IMR-90 (cell line): Measurements from ENCODE around the gene TSPAN32. TPM values are rescaled to one million over a fixed set of nuclear protein-coding genes. Genes with fewer than 3 reads are reported as not detected.

Source experiments
- ATAC-seq: fragments of 200-7000 bp; cut with Tn5 transposase; 2 replicates; pipeline ENCODE4 v1.9.1; 2020; ENCODE audit warnings: low read depth, mild to moderate bottlenecking, moderate library complexity
- BruUV-seq: library from RNA; stranded (reverse); fragments of 400-500 nt; replicated peaks from 2 replicates; lab custom pipeline; 2021; lab: Mats Ljungman, UMichigan
- CTCF ChIA-PET: fragments of 300-600 bp; formaldehyde crosslinking; extraction: SDS; loops from one replicate; lab custom pipeline; 2021; ENCODE audit warnings: antibody characterized with exemption; lab: Yijun Ruan, JAX
- POLR2A ChIA-PET: fragments of 300-600 bp; sonication (Branson Sonifier 250); formaldehyde crosslinking; loops from one replicate; lab custom pipeline; 2022; ENCODE audit warnings: antibody characterized with exemption; ENCODE audit not compliant: unreplicated experiment; lab: Charles Lee
- DNase-seq: peaks from one replicate; pipeline ENCODE4 v3.0.0; 2013
- H2AFZ ChIP-seq: replicated peaks from 2 replicates; pipeline ENCODE3; 2013; ENCODE audit warnings: low read length, mild to moderate bottlenecking; ENCODE audit not compliant: poor library complexity
- H2AK5ac ChIP-seq: 2 replicates; pipeline ENCODE4 v1.6.1; 2013; ENCODE audit warnings: low read depth, low read length, inconsistent platforms
- H2AK9ac ChIP-seq: replicated peaks from 2 replicates; pipeline ENCODE3; 2013; ENCODE audit warnings: mild to moderate bottlenecking, low read depth, low read length, moderate library complexity; ENCODE audit not compliant: poor library complexity
- H2BK120ac ChIP-seq: 2 replicates; pipeline ENCODE4 v1.6.1; 2013; ENCODE audit warnings: low read depth, low read length, inconsistent platforms
- H2BK15ac ChIP-seq: 3 replicates; pipeline ENCODE4 v1.6.1; 2013; ENCODE audit warnings: low read depth, low read length, inconsistent platforms
- H2BK20ac ChIP-seq: 2 replicates; pipeline ENCODE4 v1.6.1; 2013; ENCODE audit warnings: low read depth, mild to moderate bottlenecking, inconsistent platforms, low read length, moderate library complexity
- H2BK5ac ChIP-seq: 2 replicates; pipeline ENCODE4 v1.6.1; 2013; ENCODE audit warnings: mild to moderate bottlenecking, low read depth, low read length, inconsistent platforms; ENCODE audit not compliant: poor library complexity, severe bottlenecking
- H3K14ac ChIP-seq: replicated peaks from 2 replicates; pipeline ENCODE4 v1.6.1; 2013; ENCODE audit warnings: low read depth, low read length, inconsistent platforms
- H3K18ac ChIP-seq: 2 replicates; pipeline ENCODE4 v1.6.1; 2013; ENCODE audit warnings: low read depth, low read length, control low read depth
- H3K23ac ChIP-seq: 2 replicates; pipeline ENCODE4 v1.6.1; 2013; ENCODE audit warnings: low read depth, low read length, inconsistent platforms
- H3K27ac ChIP-seq: 2 replicates; pipeline ENCODE4 v1.5.1; 2013; ENCODE audit warnings: mild to moderate bottlenecking, control low read depth, low read length; ENCODE audit not compliant: insufficient read depth
- H3K27me3 ChIP-seq: 2 replicates; pipeline ENCODE4 v1.6.1; 2013; ENCODE audit warnings: low read length; ENCODE audit not compliant: control insufficient read depth, insufficient read depth
- H3K36me3 ChIP-seq: 2 replicates; pipeline ENCODE4 v1.6.1; 2013; ENCODE audit warnings: low read length, mixed read lengths; ENCODE audit not compliant: control insufficient read depth, insufficient read depth
- H3K4ac ChIP-seq: 2 replicates; pipeline ENCODE4 v1.6.1; 2013; ENCODE audit warnings: low read depth, low read length, inconsistent platforms
- H3K4me1 ChIP-seq: 2 replicates; pipeline ENCODE4 v1.6.1; 2013; ENCODE audit warnings: low read length, mixed read lengths; ENCODE audit not compliant: control insufficient read depth, insufficient read depth
- H3K4me2 ChIP-seq: 2 replicates; pipeline ENCODE4 v1.6.1; 2013; ENCODE audit warnings: low read depth, mild to moderate bottlenecking, control low read depth, low read length, moderate library complexity
- H3K4me3 ChIP-seq: 2 replicates; pipeline ENCODE4 v1.5.1; 2013; ENCODE audit warnings: low read depth, mild to moderate bottlenecking, control low read depth, low read length, moderate library complexity; ENCODE audit not compliant: insufficient read depth
- H3K56ac ChIP-seq: 2 replicates; pipeline ENCODE4 v1.6.1; 2013; ENCODE audit warnings: low read length, inconsistent platforms; ENCODE audit not compliant: insufficient read depth; ENCODE audit errors: extremely low read depth
- H3K79me1 ChIP-seq, 2 experiments: 2 replicates each; pipeline ENCODE4 v1.6.1; 2013; ENCODE audit warnings: low read length in 2 of 2, inconsistent platforms in 1 of 2, low read depth in 1 of 2
- H3K9ac ChIP-seq: 2 replicates; pipeline ENCODE4 v1.6.1; 2013; ENCODE audit warnings: low read depth, low read length, control low read depth
- H3K9me1 ChIP-seq: 2 replicates; pipeline ENCODE4 v1.6.1; 2013; ENCODE audit warnings: low read length, inconsistent platforms; ENCODE audit not compliant: insufficient read depth
- H3K9me3 ChIP-seq: 2 replicates; pipeline ENCODE4 v1.6.1; 2013; ENCODE audit warnings: low read length; ENCODE audit not compliant: control insufficient read depth, insufficient read depth
- H4K20me1 ChIP-seq: 2 replicates; pipeline ENCODE4 v1.6.1; 2013; ENCODE audit warnings: low read length, inconsistent platforms; ENCODE audit not compliant: insufficient read depth
- H4K5ac ChIP-seq: 2 replicates; pipeline ENCODE4 v1.6.1; 2013; ENCODE audit warnings: mild to moderate bottlenecking, low read depth, low read length, control low read depth
- H4K8ac ChIP-seq, 2 experiments: 2 replicates each; pipeline ENCODE4 v1.6.1; 2013; ENCODE audit warnings: low read depth in 2 of 2, low read length in 2 of 2, control low read depth in 1 of 2, inconsistent platforms in 1 of 2
- H4K91ac ChIP-seq: 2 replicates; pipeline ENCODE4 v1.6.1; 2013; ENCODE audit warnings: low read depth, low read length, inconsistent platforms; ENCODE audit not compliant: insufficient read depth
- BHLHE40 ChIP-seq: fragments of 150-350 bp; IDR thresholded peaks from 2 replicates; pipeline ENCODE4 v1.6.1; 2016; ENCODE audit warnings: mild to moderate bottlenecking, low read depth, low read length
- CEBPB ChIP-seq: IDR thresholded peaks from 2 replicates; pipeline ENCODE4 v1.6.1; 2012; ENCODE audit warnings: low read depth, low read length, improper control_type of control experiment
- CHD1 ChIP-seq: IDR thresholded peaks from 2 replicates; pipeline ENCODE4 v1.6.1; 2012; ENCODE audit warnings: low read depth, low read length, improper control_type of control experiment
- FOS ChIP-seq: fragments of 150-350 bp; IDR thresholded peaks from 2 replicates; pipeline ENCODE4 v1.6.1; 2016; ENCODE audit warnings: low read depth, low read length
- MAFK ChIP-seq: IDR thresholded peaks from 2 replicates; pipeline ENCODE4 v1.6.1; 2012; ENCODE audit warnings: low read depth, low read length, improper control_type of control experiment
- MAZ ChIP-seq: IDR thresholded peaks from 2 replicates; pipeline ENCODE4 v1.6.1; 2012; ENCODE audit warnings: low read depth, mild to moderate bottlenecking, low read length, improper control_type of control experiment, moderate library complexity, borderline replicate concordance
- MXI1 ChIP-seq: IDR thresholded peaks from 2 replicates; pipeline ENCODE4 v1.6.1; 2012; ENCODE audit warnings: low read depth, mild to moderate bottlenecking, low read length, moderate library complexity, borderline replicate concordance
- NFE2L2 ChIP-seq: fragments of 150-350 bp; IDR thresholded peaks from 2 replicates; pipeline ENCODE4 v1.6.1; 2016; ENCODE audit warnings: low read depth, mild to moderate bottlenecking, low read length
- POLR2A ChIP-seq: IDR thresholded peaks from 2 replicates; pipeline ENCODE4 v1.6.1; 2012; ENCODE audit warnings: mild to moderate bottlenecking, low read depth, low read length
- RCOR1 ChIP-seq: IDR thresholded peaks from 2 replicates; pipeline ENCODE4 v1.6.1; 2012; ENCODE audit warnings: mild to moderate bottlenecking, low read length, improper control_type of control experiment; ENCODE audit not compliant: insufficient replicate concordance
- RFX5 ChIP-seq: IDR thresholded peaks from 2 replicates; pipeline ENCODE4 v1.8.0; 2012; ENCODE audit warnings: low read depth, mild to moderate bottlenecking, low read length, moderate library complexity
- SMC3 ChIP-seq: fragments of 150-350 bp; IDR thresholded peaks from 2 replicates; pipeline ENCODE4 v1.6.1; 2016; ENCODE audit warnings: low read depth, mild to moderate bottlenecking, antibody characterized with exemption, low read length, moderate library complexity
- WGBS, 2 experiments: methylation state at CpG; one replicate each; pipeline versions ENCODE4 v1.1.5 to v1.1.7; 2013; ENCODE audit warnings: missing lambda C conversion rate in 2 of 2; ENCODE audit not compliant: insufficient read length in 1 of 2; ENCODE audit errors: extremely low coverage in 2 of 2; 5-methylcytosine and 5-hydroxymethylcytosine counted together
- dilution Hi-C: fragments of 300-500 bp; cut with HindIII; formaldehyde crosslinking; loops from one replicate; pipeline ENCODE4 v1.14.3; 2018; ENCODE audit warnings: low sequenced_read_pairs; ENCODE audit not compliant: unreplicated experiment
- in situ Hi-C: fragments of 300-500 bp; cut with MboI; formaldehyde crosslinking; loops from 3 replicates; pipeline ENCODE4 v1.14.3; 2019; ENCODE audit warnings: low sequenced_read_pairs, inconsistent platforms, mixed read lengths
- intact Hi-C: fragments of 100-400 bp; cut with micrococcal nuclease; formaldehyde crosslinking; loops from 2 replicates; pipeline ENCODE4 v1.10.0; 2022
- polyA plus RNA-seq, 3 experiments: library from polyadenylated mRNA; depleted of rRNA; stranded (reverse); fragments of >200 nt; gene quantifications; 2 replicates each; pipeline ENCODE4 v1.2.3, GENCODE V29; 2012; ENCODE audit warnings: low replicate concordance in 1 of 3
- total RNA-seq: library from RNA; depleted of rRNA; stranded (reverse); fragments of >200 nt; gene quantifications from 2 replicates; pipeline ENCODE4 v1.2.3, GENCODE V29; 2012
- TF ChIP-seq, protein P1 (sequence below): fragments of 150-350 bp; IDR thresholded peaks from 2 replicates; pipeline ENCODE4 v1.6.1; 2016; ENCODE audit warnings: low read depth, mild to moderate bottlenecking, low read length, moderate library complexity, borderline replicate concordance
- TF ChIP-seq, protein P2 (sequence below): conservative IDR thresholded peaks from 2 replicates; pipeline ENCODE4 v1.5.1; 2012; ENCODE audit warnings: mild to moderate bottlenecking, low read depth, low read length, improper control_type of control experiment
- TF ChIP-seq, protein P3 (sequence below): fragments of 150-350 bp; IDR thresholded peaks from 2 replicates; pipeline ENCODE4 v1.6.1; 2017; ENCODE audit warnings: mild to moderate bottlenecking, antibody characterized with exemption, low read length, low read depth

The TSPAN32 gene
- total and polyA plus RNA-seq, 2 of the 4 experiments (the other 2 are of a cell fraction), result 0.07 TPM; not detected in 1

DNA sequence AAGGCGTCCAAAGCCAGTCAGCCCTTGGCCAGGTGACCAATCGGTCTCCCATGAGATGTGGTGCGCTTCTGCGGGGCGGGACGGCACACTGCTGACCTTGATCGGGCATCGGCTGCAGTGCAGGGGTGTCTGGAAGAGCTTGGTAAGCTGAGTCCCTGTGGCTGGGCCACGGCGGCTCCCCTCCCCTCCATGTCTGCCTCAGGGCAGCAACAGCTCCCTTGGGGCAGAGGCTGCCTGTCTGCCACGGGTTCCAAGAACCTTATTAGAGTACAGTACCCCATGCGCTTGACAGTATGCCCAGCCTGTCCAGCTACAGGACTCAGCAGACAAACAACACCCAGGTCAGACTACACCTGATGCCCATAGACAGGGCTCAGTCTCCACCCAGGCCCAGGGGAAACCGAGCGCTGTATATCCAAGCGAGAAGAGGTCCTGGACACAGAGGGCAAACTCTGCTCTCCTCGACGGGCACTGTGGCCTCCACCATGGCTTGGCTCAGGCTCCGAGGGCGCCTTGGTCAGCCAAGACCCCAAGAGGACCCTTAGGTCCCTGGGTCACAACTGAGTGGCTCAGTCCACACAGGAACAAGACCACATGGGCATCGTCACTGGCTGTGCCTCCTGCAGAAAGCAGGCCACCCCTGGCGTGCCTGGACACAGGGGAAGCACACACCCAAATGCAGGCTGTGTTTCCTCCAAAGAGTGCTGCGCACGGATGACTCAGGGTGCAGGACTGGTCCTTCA, 18.9 kb downstream of the TSPAN32 start:
- dilution Hi-C loops (no loop called here), intact Hi-C loops (no loop called here), in situ Hi-C loops (no loop called here)
- Histone ChIP-seq H2AK5ac (no peak overlapping the region), H2AFZ (no peak overlapping the region), H2AK9ac (no peak overlapping the region), H3K4me2 (no peak overlapping the region), H3K23ac (no peak overlapping the region), H2BK15ac (no peak overlapping the region), H3K27me3 (peaks cover 14% of the 10 kb centered on the region), H3K27ac (no peak overlapping the region), H3K79me1 (no peaks in the 10 kb centered on the region), H3K4me3 (no peak overlapping the region), H3K14ac (no peak overlapping the region), H3K36me3 (no peaks in the 10 kb centered on the region), H3K56ac (no peak overlapping the region), H3K9me3 (no peaks in the 10 kb centered on the region; the same call in 1 of the 2 replicates), H3K4ac (no peak overlapping the region), H4K91ac (no peak overlapping the region), H3K9ac (no peak overlapping the region), H2BK5ac (no peak overlapping the region), H3K9me1 (no peaks in the 10 kb centered on the region), H4K5ac (no peak overlapping the region), H2BK20ac (no peak overlapping the region), H3K4me1 (no peaks in the 10 kb centered on the region; the same call in 1 of the 2 replicates), H4K20me1 (no peaks in the 10 kb centered on the region), H4K8ac (no peak overlapping the region), H2BK120ac (no peak overlapping the region), H3K18ac (no peak overlapping the region)
- TF ChIP-seq CEBPB, result no peak
- TF ChIP-seq MXI1, result no peak
- TF ChIP-seq, protein P1, sequence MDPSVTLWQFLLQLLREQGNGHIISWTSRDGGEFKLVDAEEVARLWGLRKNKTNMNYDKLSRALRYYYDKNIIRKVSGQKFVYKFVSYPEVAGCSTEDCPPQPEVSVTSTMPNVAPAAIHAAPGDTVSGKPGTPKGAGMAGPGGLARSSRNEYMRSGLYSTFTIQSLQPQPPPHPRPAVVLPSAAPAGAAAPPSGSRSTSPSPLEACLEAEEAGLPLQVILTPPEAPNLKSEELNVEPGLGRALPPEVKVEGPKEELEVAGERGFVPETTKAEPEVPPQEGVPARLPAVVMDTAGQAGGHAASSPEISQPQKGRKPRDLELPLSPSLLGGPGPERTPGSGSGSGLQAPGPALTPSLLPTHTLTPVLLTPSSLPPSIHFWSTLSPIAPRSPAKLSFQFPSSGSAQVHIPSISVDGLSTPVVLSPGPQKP, result no peak
- no peak for TF ChIP-seq MAZ
- TF ChIP-seq, protein P2, sequence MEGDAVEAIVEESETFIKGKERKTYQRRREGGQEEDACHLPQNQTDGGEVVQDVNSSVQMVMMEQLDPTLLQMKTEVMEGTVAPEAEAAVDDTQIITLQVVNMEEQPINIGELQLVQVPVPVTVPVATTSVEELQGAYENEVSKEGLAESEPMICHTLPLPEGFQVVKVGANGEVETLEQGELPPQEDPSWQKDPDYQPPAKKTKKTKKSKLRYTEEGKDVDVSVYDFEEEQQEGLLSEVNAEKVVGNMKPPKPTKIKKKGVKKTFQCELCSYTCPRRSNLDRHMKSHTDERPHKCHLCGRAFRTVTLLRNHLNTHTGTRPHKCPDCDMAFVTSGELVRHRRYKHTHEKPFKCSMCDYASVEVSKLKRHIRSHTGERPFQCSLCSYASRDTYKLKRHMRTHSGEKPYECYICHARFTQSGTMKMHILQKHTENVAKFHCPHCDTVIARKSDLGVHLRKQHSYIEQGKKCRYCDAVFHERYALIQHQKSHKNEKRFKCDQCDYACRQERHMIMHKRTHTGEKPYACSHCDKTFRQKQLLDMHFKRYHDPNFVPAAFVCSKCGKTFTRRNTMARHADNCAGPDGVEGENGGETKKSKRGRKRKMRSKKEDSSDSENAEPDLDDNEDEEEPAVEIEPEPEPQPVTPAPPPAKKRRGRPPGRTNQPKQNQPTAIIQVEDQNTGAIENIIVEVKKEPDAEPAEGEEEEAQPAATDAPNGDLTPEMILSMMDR, result no peak
- TF ChIP-seq, protein P3, sequence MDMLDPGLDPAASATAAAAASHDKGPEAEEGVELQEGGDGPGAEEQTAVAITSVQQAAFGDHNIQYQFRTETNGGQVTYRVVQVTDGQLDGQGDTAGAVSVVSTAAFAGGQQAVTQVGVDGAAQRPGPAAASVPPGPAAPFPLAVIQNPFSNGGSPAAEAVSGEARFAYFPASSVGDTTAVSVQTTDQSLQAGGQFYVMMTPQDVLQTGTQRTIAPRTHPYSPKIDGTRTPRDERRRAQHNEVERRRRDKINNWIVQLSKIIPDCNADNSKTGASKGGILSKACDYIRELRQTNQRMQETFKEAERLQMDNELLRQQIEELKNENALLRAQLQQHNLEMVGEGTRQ, result no peak
- TF ChIP-seq BHLHE40, result no peak
- TF ChIP-seq CHD1, result no peak
- TF ChIP-seq NFE2L2, result no peak
- no peak for TF ChIP-seq MAFK
- TF ChIP-seq RCOR1, result no peak
- TF ChIP-seq FOS, result no peak
- no peak for TF ChIP-seq RFX5
- no peak for TF ChIP-seq SMC3
- TF ChIP-seq POLR2A, result no peak
- BruUV-seq, result no TSS peak
- ATAC-seq (no peak), DNase-seq (no peak)
- POLR2A ChIA-PET, result no interaction called here
- CTCF ChIA-PET, result no interaction called here
- WGBS, 2 experiments, result 62% methylated on average over 8 of the region's 23 CpGs; no CpG with 5 or more reads in 1 of the 2 experiments
